Activated naive CD8-positive, alpha-beta T cell treated with anti-CD3 and anti-CD28 coated beads for 36 hours (primary cell): ENCODE measurements around the gene TBCA. TPM values are rescaled to one million over a fixed set of nuclear protein-coding genes. Genes with fewer than 3 reads are reported as not detected.
"Not testable (repeated sequence)": the region's sequence is repeated elsewhere in the genome, so short reads cannot be mapped to it uniquely, and the experiment has no call there.

Experiments
- DNase-seq: peaks from one replicate; pipeline ENCODE4 v3.0.0; 2021
- H3K27ac Mint-ChIP-seq: one replicate; pipeline ENCODE4 v1.8.0; 2022; ENCODE audit warnings: mild to moderate bottlenecking, moderate library complexity, mixed read lengths
- H3K27me3 Mint-ChIP-seq: one replicate; pipeline ENCODE4 v1.8.0; 2022; ENCODE audit warnings: mild to moderate bottlenecking, mixed read lengths
- H3K36me3 Mint-ChIP-seq: one replicate; pipeline ENCODE4 v1.8.0; 2021; ENCODE audit warnings: mild to moderate bottlenecking, mixed read lengths
- H3K4me1 Mint-ChIP-seq: one replicate; pipeline ENCODE4 v1.8.0; 2021; ENCODE audit warnings: mixed read lengths
- H3K4me3 Mint-ChIP-seq: one replicate; pipeline ENCODE4 v1.8.0; 2022; ENCODE audit warnings: mild to moderate bottlenecking, moderate library complexity, mixed read lengths
- H3K9me3 Mint-ChIP-seq: one replicate; pipeline ENCODE4 v1.8.0; 2022; ENCODE audit warnings: mixed read lengths
- total RNA-seq, 2 experiments: library from RNA; stranded (reverse); gene quantifications; one replicate each; pipeline ENCODE4 v1.2.3, GENCODE V29; 2021

TBCA gene
- total RNA-seq, 2 experiments from 2014 or later: 220 to 233 TPM

DNA sequence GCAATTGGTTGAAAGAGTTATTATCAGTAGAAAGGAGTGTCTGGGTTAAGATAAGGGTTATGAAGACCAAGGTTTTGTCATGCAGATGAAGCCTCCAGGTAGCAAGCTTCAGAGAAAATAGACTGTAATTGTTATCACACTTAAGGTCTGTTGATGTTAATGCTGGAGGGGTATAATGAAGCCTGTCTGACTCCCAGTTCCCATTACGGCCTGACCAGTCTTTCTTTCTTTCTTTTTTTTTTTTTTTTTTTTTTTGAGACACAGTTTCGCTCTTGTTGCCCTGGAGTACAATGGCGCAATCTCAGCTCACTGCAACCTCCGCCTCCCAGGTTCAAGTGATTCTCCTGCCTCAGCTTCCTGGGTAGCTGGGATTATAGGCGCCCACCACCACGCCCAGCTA, 25.2 kb downstream of the TBCA start:
- not testable (repeated sequence) for H3K4me3 Mint-ChIP-seq

DNA sequence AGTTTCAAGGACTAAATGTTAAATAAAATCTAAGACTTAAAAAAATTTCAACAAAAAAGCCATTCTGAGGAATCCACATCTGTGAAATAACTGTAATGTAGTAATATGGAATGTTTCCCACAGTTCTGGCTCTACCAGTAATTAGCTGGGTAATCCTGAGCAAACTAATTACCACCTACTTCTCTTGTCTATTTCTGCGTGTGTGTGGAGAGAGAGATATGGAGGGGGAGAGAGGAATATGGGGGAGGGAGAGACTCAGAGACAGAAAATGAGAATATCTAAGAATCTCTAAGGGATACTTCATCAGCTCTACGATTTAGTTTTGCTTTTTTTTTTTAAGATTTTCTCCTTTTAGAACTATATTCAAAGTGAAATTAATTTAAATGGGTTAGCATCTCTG, 28.0 kb downstream of the TBCA start:
- peaks cover 29% of the 10 kb centered on the region for H3K4me1 Mint-ChIP-seq
- no peak overlapping the region for H3K27ac Mint-ChIP-seq
- no peaks in the 10 kb centered on the region for H3K27me3 Mint-ChIP-seq
- no peak overlapping the region for H3K4me3 Mint-ChIP-seq
- H3K36me3 Mint-ChIP-seq: peaks cover 25% of the 10 kb centered on the region
- no peaks in the 10 kb centered on the region for H3K9me3 Mint-ChIP-seq
- no peak for DNase-seq

More for the DNA sequence above, 25.2 kb downstream of the TBCA start:
- DNase-seq, H3K27ac Mint-ChIP-seq, H3K9me3 Mint-ChIP-seq, H3K27me3 Mint-ChIP-seq: not testable (repeated sequence)
- Mint-ChIP-seq H3K36me3 (peaks cover 25% of the 10 kb centered on the region), H3K4me1 (peaks cover 29% of the 10 kb centered on the region)

DNA sequence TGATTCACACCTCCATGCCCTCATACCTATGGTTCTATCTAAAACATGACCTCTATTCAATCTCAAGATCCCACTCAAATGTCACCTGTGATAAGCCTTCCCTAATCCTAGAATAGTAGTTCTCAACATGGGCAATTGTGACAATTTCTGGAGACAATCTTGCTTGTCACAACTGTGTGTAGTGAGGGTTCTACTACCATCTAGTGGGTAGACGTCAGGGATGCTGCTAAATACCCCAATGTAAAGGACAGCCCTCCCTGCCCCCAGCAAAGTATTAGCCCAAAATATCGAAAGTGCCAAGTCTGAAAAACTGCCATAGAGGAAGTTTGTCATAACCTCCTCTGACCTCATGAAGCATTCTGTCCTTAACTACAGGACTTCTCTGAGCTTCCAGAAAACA, 32.0 kb downstream of the TBCA start:
- Mint-ChIP-seq H3K4me1 (peaks cover 13% of the 10 kb centered on the region), H3K4me3 (no peak overlapping the region), H3K27me3 (no peaks in the 10 kb centered on the region), H3K27ac (no peak overlapping the region), H3K9me3 (no peaks in the 10 kb centered on the region), H3K36me3 (peaks cover 16% of the 10 kb centered on the region)
- DNase-seq: no peak

DNA sequence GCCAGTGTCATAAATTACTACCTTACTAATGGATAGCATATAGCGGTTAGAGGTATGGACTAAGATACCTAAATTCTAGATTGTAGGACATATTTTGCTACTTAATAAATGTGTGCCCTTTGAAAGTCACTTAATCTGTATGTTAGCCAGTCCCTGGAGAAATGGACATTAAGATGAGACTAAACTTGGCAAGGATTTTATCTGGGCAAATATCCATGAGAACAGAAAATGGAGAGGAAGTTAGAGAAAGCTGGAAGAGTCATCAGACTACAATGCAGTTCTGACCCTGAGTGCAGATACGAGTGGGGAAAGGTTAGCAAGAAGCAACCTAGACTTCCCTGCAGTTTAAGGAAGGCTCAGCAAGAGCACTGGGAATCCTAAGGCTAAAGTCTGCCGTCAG, 33.0 kb downstream of the TBCA start:
- Mint-ChIP-seq H3K27ac (no peak overlapping the region), H3K27me3 (no peaks in the 10 kb centered on the region), H3K36me3 (peaks cover 16% of the 10 kb centered on the region), H3K4me3 (no peak overlapping the region), H3K4me1 (peaks cover 15% of the 10 kb centered on the region), H3K9me3 (no peaks in the 10 kb centered on the region)
- DNase-seq: no peak

DNA sequence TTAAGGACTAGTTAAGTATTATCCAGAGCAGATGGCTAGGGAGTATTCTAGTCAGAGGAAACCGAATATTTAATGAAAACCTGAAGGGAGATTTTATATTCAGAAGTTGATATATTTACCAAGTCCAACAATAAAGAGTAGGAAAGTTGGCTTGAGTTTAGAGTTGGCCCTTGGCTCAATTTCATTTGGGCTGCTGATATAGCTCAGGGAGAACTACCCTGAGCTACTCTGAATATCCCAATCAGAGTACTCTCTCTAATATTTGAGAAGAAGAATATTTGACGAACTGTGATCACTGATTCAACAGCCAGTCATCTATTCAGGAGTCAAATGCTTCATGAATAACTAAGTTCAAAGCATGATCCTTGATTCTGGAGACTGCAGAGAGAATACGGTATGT, 34.5 kb downstream of the TBCA start:
- H3K9me3 Mint-ChIP-seq: no peaks in the 10 kb centered on the region
- H3K36me3 Mint-ChIP-seq: peaks cover 21% of the 10 kb centered on the region
- no peak overlapping the region for H3K4me3 Mint-ChIP-seq
- no peak overlapping the region for H3K27ac Mint-ChIP-seq
- H3K4me1 Mint-ChIP-seq: peaks cover 17% of the 10 kb centered on the region
- H3K27me3 Mint-ChIP-seq: no peaks in the 10 kb centered on the region
- DNase-seq: no peak

DNA sequence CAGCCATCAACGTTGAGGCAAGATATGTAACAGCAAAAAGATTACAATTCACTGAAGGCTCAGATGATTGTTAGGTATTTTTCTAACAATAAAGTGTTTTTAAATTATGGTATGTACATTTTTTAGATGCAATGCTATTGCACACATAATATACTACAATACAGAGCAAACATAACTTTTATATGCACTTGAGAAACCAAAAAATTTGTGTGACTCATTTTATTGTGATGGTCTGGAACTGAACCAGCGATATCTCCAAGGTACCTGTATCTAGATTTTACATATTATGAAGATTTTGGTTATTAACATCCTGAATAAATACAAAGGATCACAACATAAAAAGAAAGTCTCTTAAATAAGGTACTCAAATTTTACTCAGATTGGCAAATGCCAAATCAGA, 41.3 kb downstream of the TBCA start:
- Mint-ChIP-seq H3K27ac (no peak overlapping the region), H3K36me3 (peaks cover 38% of the 10 kb centered on the region), H3K9me3 (peaks cover 3% of the 10 kb centered on the region), H3K27me3 (no peaks in the 10 kb centered on the region), H3K4me1 (peaks cover 17% of the 10 kb centered on the region), H3K4me3 (no peak overlapping the region)
- no peak for DNase-seq

DNA sequence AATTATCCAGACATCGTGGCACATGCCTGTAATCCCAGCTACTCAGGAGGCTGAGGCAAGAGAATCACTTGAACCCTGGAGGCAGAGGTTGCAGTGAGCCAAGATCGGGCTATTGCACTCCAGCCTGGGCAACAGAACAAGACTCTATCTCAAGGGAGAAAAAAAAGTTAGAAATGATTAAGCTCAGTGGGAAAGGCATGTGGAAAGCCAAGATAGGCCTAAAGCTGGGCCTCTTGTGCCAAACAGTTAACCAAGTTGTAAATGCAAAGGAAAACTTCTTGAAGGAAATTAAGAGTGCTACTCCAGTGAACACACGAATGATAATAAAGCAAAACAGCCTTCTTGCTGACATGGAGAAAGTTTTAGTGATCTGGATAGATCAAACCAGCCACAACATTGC, 43.0 kb downstream of the TBCA start:
- H3K36me3 Mint-ChIP-seq: peaks cover 44% of the 10 kb centered on the region
- no peak overlapping the region for H3K4me3 Mint-ChIP-seq
- H3K27me3 Mint-ChIP-seq: no peaks in the 10 kb centered on the region
- H3K27ac Mint-ChIP-seq: no peak overlapping the region
- peaks cover 17% of the 10 kb centered on the region for H3K4me1 Mint-ChIP-seq
- peaks cover 3% of the 10 kb centered on the region for H3K9me3 Mint-ChIP-seq
- no peak for DNase-seq

DNA sequence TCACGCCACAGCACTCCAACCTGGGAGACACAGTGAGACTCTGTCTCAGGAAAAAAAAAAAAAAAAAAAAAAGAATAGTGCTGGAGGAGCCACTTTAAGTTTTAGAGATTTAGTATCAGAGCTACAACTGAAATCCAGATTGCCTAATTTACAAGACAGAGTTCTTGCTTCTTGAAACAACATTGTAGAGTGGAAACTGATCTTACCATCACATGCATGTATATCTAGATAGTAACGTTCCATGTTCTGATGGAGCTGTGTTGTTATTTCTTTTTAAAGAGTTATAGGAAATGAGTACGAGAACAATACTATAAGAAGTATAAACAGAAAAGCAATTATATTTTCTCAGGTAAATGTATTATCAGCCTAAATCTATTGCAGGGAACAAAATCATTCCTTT, 48.9 kb downstream of the TBCA start:
- H3K9me3 Mint-ChIP-seq: no peaks in the 10 kb centered on the region
- H3K36me3 Mint-ChIP-seq: peaks cover 25% of the 10 kb centered on the region
- no peaks in the 10 kb centered on the region for H3K27me3 Mint-ChIP-seq

DNA sequence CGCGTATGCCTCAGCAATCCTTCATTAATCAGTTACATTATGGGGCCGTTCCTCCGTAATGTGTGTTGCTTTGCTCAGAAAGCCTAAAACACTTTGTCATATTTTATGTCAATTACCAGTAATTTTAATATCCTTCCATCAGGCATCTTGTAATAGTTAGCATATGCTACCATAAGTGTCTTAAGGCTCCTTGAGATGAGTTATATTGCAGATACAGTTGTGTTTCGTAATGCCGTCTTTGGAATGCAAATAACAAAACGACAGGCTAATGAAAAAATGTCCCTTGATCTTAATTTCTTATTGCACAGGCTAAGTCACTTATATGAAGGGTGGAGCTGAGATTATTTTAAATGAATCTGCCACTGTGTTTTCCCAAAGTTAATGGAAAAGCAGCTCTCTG, 50.5 kb downstream of the TBCA start:
- H3K27me3 Mint-ChIP-seq: no peaks in the 10 kb centered on the region
- H3K27ac Mint-ChIP-seq: no peak overlapping the region
- no peak overlapping the region for H3K4me3 Mint-ChIP-seq
- DNase-seq: no peak
- peaks cover 19% of the 10 kb centered on the region for H3K36me3 Mint-ChIP-seq
- no peaks in the 10 kb centered on the region for H3K9me3 Mint-ChIP-seq
- H3K4me1 Mint-ChIP-seq: peaks cover 14% of the 10 kb centered on the region

More for the DNA sequence above, 48.9 kb downstream of the TBCA start:
- H3K4me1 Mint-ChIP-seq: peaks cover 18% of the 10 kb centered on the region
- H3K27ac Mint-ChIP-seq: no peak overlapping the region
- no peak overlapping the region for H3K4me3 Mint-ChIP-seq
- DNase-seq: no peak

DNA sequence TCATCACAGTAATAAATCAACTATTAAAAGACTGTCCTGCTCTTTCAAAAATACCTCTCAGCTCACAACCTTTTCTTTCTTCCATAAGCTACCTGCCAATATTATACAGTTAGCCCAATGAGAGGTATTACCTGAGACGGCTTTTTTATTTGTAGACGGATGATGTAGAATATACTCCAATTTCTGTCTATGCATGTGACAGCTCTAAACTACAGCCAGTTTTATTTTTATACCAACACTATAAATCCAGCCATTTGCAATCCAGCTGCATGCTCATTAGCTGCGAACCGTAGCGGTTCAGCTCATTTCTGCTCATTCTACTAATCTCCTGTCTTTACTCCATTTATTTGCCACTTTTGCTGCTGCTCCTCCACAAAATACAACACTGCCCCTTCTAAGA, 51.2 kb downstream of the TBCA start:
- no peak for DNase-seq
- Mint-ChIP-seq H3K36me3 (peaks cover 17% of the 10 kb centered on the region), H3K4me1 (peaks cover 17% of the 10 kb centered on the region), H3K4me3 (no peak overlapping the region), H3K27me3 (no peaks in the 10 kb centered on the region), H3K9me3 (no peaks in the 10 kb centered on the region), H3K27ac (no peak overlapping the region)

DNA sequence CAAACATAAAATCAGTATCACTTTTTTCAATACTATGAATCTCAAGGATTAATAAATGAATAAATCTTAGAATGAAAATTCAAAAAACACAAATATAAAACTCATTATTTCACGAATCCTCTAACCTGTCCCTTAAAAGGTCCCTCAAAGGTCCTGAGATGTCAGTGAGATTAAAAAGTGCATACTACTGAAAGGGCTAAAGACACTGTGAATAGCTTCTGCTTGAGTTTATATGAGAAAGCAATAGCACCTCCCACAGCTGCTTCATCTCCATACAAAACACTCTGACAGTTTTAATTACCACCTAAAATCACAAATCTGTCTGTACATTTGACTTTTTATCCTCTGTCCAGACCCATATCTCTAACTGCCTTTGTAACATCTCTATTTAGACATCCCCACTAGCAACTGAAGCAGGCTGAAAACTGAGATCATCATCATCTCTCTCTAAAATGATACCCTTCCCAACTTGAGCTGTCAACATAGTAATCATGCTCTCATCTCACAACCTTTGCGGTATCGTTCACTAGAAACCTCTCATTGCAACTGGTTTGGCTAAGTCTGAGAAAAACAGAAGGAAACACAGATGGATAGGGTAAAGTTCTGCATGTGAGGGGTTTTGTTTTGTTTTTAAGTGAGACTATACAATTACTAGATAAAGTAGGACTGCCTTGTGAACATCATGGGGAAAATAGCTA, 56.3 kb downstream of the TBCA start:
- H3K4me1 Mint-ChIP-seq: peaks cover 25% of the 10 kb centered on the region
- H3K36me3 Mint-ChIP-seq: peaks cover 23% of the 10 kb centered on the region
- H3K27me3 Mint-ChIP-seq: no peaks in the 10 kb centered on the region
- H3K9me3 Mint-ChIP-seq: peaks cover 2% of the 10 kb centered on the region
- no peak for DNase-seq
- H3K27ac Mint-ChIP-seq: peak overlapping the region; percentile 5
- H3K4me3 Mint-ChIP-seq: no peak overlapping the region

DNA sequence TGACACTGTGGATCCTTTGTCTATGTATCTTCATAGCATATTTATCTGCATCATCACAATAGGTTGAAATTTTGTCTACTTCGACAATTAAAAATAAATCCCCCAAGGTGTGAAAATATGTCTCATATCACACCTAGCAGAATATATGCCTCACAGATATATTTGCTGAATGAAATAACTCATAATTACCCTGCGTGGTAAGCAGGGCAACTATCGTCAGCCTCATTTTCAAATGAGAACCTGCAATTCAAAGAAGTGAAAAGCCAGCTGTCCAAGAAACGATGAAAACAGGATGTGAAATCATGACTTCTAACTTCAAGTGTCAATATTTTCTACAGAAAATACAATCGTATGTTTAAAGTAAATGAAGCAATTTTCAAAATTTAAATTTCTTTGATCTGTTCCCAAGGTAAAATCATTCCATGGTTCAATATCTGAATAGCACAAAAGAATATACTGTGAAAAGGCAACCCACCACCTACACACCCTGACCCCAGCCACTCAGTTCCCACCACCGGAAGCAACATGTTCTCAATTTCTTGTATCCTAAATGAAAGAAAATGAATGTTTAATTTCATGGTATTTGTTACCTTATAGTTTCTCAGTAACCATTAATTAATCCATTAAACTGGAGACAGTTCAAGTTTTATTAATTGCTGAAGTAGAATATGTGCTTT, 57.1 kb downstream of the TBCA start:
- Mint-ChIP-seq H3K9me3 (peaks cover 2% of the 10 kb centered on the region), H3K27ac (no peak overlapping the region), H3K27me3 (no peaks in the 10 kb centered on the region), H3K4me3 (no peak overlapping the region), H3K4me1 (peaks cover 26% of the 10 kb centered on the region), H3K36me3 (peaks cover 24% of the 10 kb centered on the region)
- no peak for DNase-seq

DNA sequence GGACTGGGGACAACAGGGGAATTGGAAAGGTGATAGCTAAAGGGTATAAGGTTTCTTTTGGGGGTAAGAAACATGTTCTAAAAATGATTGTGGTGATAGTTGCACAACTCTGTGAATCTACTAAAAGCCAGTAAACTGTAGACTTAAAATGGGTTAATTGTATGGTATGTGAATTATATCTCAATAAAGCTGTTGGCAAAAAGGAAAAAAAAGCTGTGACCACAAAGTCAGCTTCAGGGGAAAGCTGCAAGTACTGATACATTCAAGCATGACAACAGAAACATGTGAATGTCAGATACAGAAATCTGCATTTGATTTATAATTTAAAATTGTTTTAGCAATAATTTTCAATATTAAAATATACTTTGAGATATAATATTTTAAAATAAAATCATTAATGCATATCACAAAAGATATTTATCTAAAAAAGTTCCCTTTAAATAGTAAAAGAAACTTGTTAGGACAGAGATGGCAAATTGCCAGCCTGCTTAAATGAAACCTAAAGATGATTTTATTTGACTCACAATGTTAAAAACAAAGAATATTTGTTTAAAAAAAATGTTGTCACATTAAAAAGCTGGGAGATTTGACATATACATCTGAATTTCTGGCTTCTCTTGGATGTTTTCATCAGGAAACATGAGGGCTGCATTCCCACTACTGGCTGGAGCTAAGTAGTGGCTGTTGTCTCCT, 66.0 kb downstream of the TBCA start:
- peaks cover 7% of the 10 kb centered on the region for H3K4me1 Mint-ChIP-seq
- no peak for DNase-seq
- no peaks in the 10 kb centered on the region for H3K27me3 Mint-ChIP-seq
- no peaks in the 10 kb centered on the region for H3K9me3 Mint-ChIP-seq
- H3K27ac Mint-ChIP-seq: no peak overlapping the region
- no peak overlapping the region for H3K4me3 Mint-ChIP-seq
- H3K36me3 Mint-ChIP-seq: peaks cover 14% of the 10 kb centered on the region

DNA sequence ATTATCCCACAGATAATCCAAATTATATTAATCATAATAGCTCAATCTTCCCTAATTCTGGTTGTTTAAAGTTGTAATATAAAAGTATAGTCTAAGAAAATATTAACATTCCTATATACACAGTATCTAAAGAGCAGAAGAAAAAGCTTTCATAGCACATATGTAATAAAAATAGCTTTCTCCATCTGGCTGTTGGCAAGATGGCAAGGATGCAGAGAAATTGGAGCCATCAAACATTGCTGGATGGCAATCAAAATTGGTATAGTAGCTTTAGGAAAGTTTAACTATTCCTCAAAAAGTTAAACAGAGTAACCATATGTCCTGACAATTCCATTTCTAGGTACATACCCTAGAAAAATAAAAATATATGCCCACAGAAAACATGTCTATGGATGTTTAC, 66.8 kb downstream of the TBCA start:
- H3K4me3 Mint-ChIP-seq: no peak overlapping the region
- no peaks in the 10 kb centered on the region for H3K27me3 Mint-ChIP-seq
- H3K4me1 Mint-ChIP-seq: peaks cover 5% of the 10 kb centered on the region
- H3K36me3 Mint-ChIP-seq: peaks cover 16% of the 10 kb centered on the region
- no peak for DNase-seq
- H3K9me3 Mint-ChIP-seq: no peaks in the 10 kb centered on the region
- no peak overlapping the region for H3K27ac Mint-ChIP-seq

DNA sequence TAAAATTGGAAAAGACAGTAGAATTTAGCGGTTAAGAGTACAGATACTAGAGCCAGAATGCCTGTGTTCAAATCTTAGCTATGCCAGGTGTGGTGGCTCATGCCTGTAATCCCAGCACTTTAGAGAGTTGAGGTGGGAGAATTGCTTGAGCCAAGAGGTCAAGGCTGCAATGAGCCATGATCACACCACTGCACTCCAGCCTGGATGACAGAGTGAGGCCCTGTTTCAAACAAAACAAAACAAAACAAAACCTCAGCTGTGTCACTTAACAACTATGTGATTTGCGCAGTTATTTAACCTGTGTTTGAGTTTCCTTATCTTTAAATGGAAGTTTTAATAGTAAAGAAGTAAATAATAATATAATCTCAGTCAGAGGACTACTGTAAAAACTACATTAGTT, 68.3 kb downstream of the TBCA start:
- no peaks in the 10 kb centered on the region for H3K9me3 Mint-ChIP-seq
- H3K27ac Mint-ChIP-seq: no peak overlapping the region
- no peak overlapping the region for H3K4me3 Mint-ChIP-seq
- peaks cover 1% of the 10 kb centered on the region for H3K4me1 Mint-ChIP-seq
- H3K27me3 Mint-ChIP-seq: no peaks in the 10 kb centered on the region
- H3K36me3 Mint-ChIP-seq: peaks cover 27% of the 10 kb centered on the region
- no peak for DNase-seq
